Skeletal muscle satellite cell (primary cell): ENCODE results near the gene DHH.

Experiments used
- H3K27me3 ChIP-seq: 2 replicates; pipeline ENCODE4 v1.7.0; 2013; ENCODE audit warnings: low read length; ENCODE audit not compliant: control insufficient read depth, insufficient read depth
- H3K36me3 ChIP-seq: 2 replicates; pipeline ENCODE4 v1.7.0; 2013; ENCODE audit warnings: mild to moderate bottlenecking, control low read depth, low read length; ENCODE audit not compliant: insufficient read depth
- H3K4me1 ChIP-seq: 2 replicates; pipeline ENCODE4 v1.7.0; 2013; ENCODE audit warnings: low read length; ENCODE audit not compliant: control insufficient read depth, insufficient read depth
- H3K4me2 ChIP-seq: 2 replicates; pipeline ENCODE4 v1.7.0; 2013; ENCODE audit warnings: mild to moderate bottlenecking, low read length
- H3K4me3 ChIP-seq: 2 replicates; pipeline ENCODE4 v1.7.0; 2013; ENCODE audit warnings: low read length
- H3K9ac ChIP-seq: 2 replicates; pipeline ENCODE4 v1.7.0; 2013; ENCODE audit warnings: mild to moderate bottlenecking, low read depth, low read length, moderate library complexity
- H3K9me3 ChIP-seq: replicated peaks from 2 replicates; pipeline ENCODE4 v1.7.0; 2013; ENCODE audit warnings: mild to moderate bottlenecking, control low read depth, low read length

DHH gene

DNA sequence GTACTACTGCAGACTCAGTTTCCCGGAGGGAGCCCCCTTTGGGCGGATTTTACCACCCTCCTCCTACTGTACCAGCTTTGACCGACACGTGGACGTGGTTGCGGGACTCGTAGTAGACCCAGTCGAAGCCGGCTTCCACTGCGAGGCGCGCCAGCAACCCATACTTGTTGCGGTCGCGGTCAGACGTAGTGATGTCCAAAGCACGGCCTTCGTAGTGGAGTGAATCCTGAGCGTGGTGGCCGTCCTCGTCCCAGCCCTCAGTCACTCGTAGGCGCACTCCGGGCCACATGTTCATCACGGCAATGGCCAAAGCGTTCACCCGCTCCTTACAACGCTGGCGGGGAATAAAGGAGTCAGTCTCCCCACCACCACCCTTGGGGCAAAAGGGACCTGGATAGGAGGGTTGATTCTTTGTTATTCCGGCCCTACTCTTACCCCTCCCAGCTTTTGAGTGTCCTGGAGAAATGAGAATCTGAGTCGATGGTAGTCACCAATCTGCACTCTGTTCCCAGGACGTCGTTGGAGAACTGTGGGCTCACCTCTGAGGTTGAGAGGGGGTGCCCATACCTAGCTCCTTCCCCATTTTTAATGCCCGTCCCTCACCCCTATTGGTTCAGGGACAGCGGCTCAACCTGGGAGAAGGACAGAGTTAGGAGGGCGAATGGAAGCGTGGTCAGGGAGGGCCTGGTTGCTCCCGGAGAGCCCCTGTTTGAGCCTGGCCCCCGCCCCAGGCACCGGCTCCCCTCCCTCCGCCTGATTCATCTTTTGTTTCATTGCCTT, 3.4 kb downstream of the DHH start:
- H3K4me3 ChIP-seq = no peak overlapping the region
- H3K27me3 ChIP-seq = peaks cover 42% of the 10 kb centered on the region
- H3K9ac ChIP-seq = no peak overlapping the region

DNA sequence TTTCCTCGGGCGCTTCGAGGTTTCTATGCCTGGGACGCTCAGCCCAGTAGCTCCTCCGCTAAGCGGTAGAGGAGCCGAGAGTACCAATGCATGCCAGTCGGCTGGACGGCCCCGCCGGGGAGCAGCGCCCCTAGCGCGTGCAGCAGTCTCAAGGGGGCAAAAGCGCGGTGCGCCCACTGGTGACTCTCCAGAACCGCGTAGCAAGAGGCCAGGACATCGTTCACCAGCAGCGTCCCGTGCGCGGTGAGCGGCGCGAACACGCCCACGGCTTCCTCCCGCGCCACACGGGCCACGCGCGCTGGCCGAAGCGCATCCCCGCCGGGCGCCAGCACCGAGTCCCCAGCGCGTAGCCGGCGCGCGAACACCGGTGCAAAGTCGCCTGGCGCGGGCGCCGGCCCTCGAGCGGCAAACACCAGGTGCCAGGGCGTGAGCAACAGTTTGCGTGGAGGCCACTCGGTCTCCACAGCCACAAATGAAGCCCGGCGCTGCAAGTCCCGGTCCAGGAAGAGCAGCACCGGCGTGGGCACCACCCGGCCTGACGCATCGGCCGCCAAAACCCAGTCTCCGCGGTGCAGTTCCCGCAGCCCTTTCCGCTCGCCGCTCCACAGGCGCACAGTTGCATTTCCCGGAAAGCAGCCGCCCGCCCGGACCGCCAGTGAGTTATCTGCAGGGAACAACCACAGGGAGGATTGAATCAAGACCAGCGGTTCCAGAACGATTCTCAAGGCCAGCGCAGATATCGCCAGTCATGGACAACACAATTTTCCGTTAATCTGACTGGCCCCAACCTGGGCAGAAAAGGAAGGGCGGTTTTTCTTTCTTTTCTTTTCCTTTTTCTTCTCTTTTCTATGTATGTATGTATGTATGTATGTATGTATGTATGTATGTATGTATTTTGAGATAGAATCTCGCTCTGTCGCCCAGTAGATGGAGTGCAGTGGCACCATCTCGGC, 4.5 kb downstream of the DHH start:
- peak overlapping the region; percentile 89 for H3K4me2 ChIP-seq
- H3K27me3 ChIP-seq = peaks cover 39% of the 10 kb centered on the region
- H3K4me1 ChIP-seq = peaks cover 33% of the 10 kb centered on the region
- peak overlapping the region; percentile 66 for H3K4me3 ChIP-seq
- no peaks in the 10 kb centered on the region for H3K36me3 ChIP-seq
- H3K9me3 ChIP-seq = no peaks in the 10 kb centered on the region
- no peak overlapping the region for H3K9ac ChIP-seq

More for the DNA sequence above, 3.4 kb downstream of the DHH start:
- no peak overlapping the region for H3K4me2 ChIP-seq
- H3K36me3 ChIP-seq = no peaks in the 10 kb centered on the region
- H3K4me1 ChIP-seq = peaks cover 34% of the 10 kb centered on the region
- no peaks in the 10 kb centered on the region for H3K9me3 ChIP-seq

GRCh38 chr12:49088932-49089330, 5.7 kb downstream of the DHH start:
- no peaks in the 10 kb centered on the region for H3K9me3 ChIP-seq
- peaks cover 21% of the 10 kb centered on the region for H3K4me1 ChIP-seq
- no peak overlapping the region for H3K4me3 ChIP-seq
- no peak overlapping the region for H3K9ac ChIP-seq
- H3K4me2 ChIP-seq = no peak overlapping the region
- H3K36me3 ChIP-seq = no peaks in the 10 kb centered on the region
- peaks cover 29% of the 10 kb centered on the region for H3K27me3 ChIP-seq

GRCh38 chr12:49088150-49088931, 6.3 kb downstream of the DHH start:
- H3K27me3 ChIP-seq = peaks cover 23% of the 10 kb centered on the region

GRCh38 chr12:49086116-49086515, 8.5 kb downstream of the DHH start:
- Histone ChIP-seq H3K4me1 (peaks cover 14% of the 10 kb centered on the region), H3K9ac (no peak overlapping the region), H3K36me3 (no peaks in the 10 kb centered on the region), H3K27me3 (peaks cover 10% of the 10 kb centered on the region), H3K4me3 (no peak overlapping the region), H3K4me2 (no peak overlapping the region), H3K9me3 (no peaks in the 10 kb centered on the region)

More at GRCh38 chr12:49088150-49088931, 6.3 kb downstream of the DHH start:
- H3K9ac ChIP-seq = no peak overlapping the region
- H3K36me3 ChIP-seq = no peaks in the 10 kb centered on the region
- peaks cover 18% of the 10 kb centered on the region for H3K4me1 ChIP-seq
- H3K4me3 ChIP-seq = no peak overlapping the region
- peak overlapping the region; percentile 70 for H3K4me2 ChIP-seq
- no peaks in the 10 kb centered on the region for H3K9me3 ChIP-seq

- no peak overlapping the region for H3K9ac ChIP-seq
- H3K4me2 ChIP-seq = no peak overlapping the region
- H3K4me1 ChIP-seq = peaks cover 7% of the 10 kb centered on the region
- no peaks in the 10 kb centered on the region for H3K9me3 ChIP-seq
- no peak overlapping the region for H3K4me3 ChIP-seq
- H3K27me3 ChIP-seq = peaks cover 13% of the 10 kb centered on the region
- H3K36me3 ChIP-seq = no peaks in the 10 kb centered on the region
These were observed 10.2 kb downstream of the DHH start for GRCh38 chr12:49084438-49084837.

GRCh38 chr12:49079793-49080192, 14.8 kb downstream of the DHH start:
- Histone ChIP-seq H3K36me3 (no peaks in the 10 kb centered on the region), H3K27me3 (peaks cover 3% of the 10 kb centered on the region), H3K9ac (no peak overlapping the region), H3K9me3 (no peaks in the 10 kb centered on the region), H3K4me3 (no peak overlapping the region), H3K4me2 (no peak overlapping the region), H3K4me1 (no peaks in the 10 kb centered on the region)

DNA sequence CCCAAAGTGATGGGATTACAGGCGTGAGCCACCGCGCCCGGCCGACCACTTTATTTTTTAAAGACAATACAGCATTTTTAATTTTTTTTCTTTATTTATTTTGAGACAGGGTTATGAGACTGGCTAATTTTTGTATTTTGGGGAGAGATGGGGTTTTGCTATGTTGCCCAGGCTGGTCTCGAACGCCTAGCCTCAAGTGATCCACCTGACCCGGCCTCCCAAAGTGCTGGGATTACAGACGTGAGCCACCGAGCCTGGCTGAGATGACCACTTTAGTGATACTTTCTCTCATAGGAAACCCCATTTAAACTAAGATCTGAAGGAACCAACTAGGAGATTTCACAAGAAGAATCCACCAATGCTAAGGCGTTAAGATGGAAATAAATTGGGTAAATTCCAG, 23.6 kb downstream of the DHH start:
- peaks cover 11% of the 10 kb centered on the region for H3K4me1 ChIP-seq
- no peaks in the 10 kb centered on the region for H3K9me3 ChIP-seq
- no peaks in the 10 kb centered on the region for H3K36me3 ChIP-seq
- H3K9ac ChIP-seq = no peak overlapping the region
- H3K4me3 ChIP-seq = no peak overlapping the region
- H3K27me3 ChIP-seq = no peaks in the 10 kb centered on the region
- no peak overlapping the region for H3K4me2 ChIP-seq

- peak within 1 kb of the TSS; percentile 82 for H3K4me2 ChIP-seq
- peak within 1 kb of the TSS; percentile 77 for H3K4me3 ChIP-seq
- H3K9ac ChIP-seq = peak within 1 kb of the TSS; percentile 72
- peaks cover 11% of the 10 kb centered on the region for H3K4me1 ChIP-seq
- no peaks in the 10 kb centered on the region for H3K36me3 ChIP-seq
- no peaks in the 10 kb centered on the region for H3K27me3 ChIP-seq
- no peaks in the 10 kb centered on the region for H3K9me3 ChIP-seq
These were observed 24.9 kb downstream of the DHH start, which contains the start of gene RHEBL1 for GRCh38 chr12:49069507-49070346. TSS of gene RHEBL1 (minus strand) at chr12:49069979. CDS start at chr12:49069785, 194 bp downstream.

DNA sequence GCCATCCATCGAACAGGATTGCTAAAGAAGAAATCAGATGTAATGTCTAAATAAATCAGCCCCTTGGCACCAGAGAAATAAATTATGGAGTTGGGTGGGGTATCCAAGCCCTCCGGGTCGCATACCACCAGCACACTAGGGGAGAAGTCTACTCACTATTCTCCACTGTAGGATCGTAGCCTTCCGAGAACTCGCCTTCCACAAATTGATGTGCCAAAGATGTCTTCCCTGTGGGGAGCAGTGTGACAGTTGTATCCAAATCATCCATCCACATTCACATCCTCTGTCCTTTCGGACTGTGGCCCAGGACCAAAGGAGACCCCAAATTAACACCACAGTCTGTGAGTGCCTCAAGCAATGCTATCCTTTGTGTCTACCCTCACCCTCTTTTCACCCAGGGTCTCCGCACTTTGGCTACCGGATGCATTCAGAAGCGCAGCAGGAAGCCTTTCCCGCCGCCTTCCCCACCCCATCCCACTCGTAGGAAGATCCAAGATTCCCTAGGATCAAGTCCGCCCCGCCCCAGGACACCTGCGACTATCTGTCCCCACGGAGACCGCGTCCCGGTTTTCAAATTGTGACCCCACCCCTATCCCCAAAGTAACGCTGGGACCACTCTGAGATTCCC, 25.6 kb downstream of the DHH start:
- H3K27me3 ChIP-seq = no peaks in the 10 kb centered on the region
- no peaks in the 10 kb centered on the region for H3K9me3 ChIP-seq
- peak overlapping the region; percentile 82 for H3K4me2 ChIP-seq
- H3K4me3 ChIP-seq = peak overlapping the region; percentile 77
- no peaks in the 10 kb centered on the region for H3K36me3 ChIP-seq
- H3K4me1 ChIP-seq = peaks cover 11% of the 10 kb centered on the region
- peak overlapping the region; percentile 64 for H3K9ac ChIP-seq
